OCI-LY7 (cell line): ENCODE data around the gene XPOT. TPM values are rescaled to one million over a fixed set of nuclear protein-coding genes. Genes with fewer than 3 reads are reported as not detected.

Source experiments
- BruUV-seq: library from RNA; stranded (reverse); fragments of 400-500 nt; replicated peaks from 2 replicates; lab custom pipeline; 2021; lab: Mats Ljungman, UMichigan
- CTCF ChIA-PET: fragments of 300-600 bp; sonication (Branson Sonifier 250); formaldehyde crosslinking; loops from one replicate; lab custom pipeline; 2022; ENCODE audit warnings: antibody characterized with exemption; ENCODE audit not compliant: unreplicated experiment; lab: Charles Lee
- POLR2A ChIA-PET: fragments of 300-600 bp; sonication (Branson Sonifier 250); formaldehyde crosslinking; loops from one replicate; lab custom pipeline; 2022; ENCODE audit warnings: antibody characterized with exemption; lab: Charles Lee
- DNase-seq: peaks from one replicate; pipeline ENCODE4 v3.0.0-alpha.2; 2015; ENCODE audit warnings: low spot score
- H2AFZ ChIP-seq: fragments of 200-600 bp; sonication (generic), shearing (Covaris generic); 2 replicates; pipeline ENCODE4 v1.6.1; 2014; ENCODE audit warnings: mild to moderate bottlenecking, antibody characterized with exemption, low read length, moderate library complexity
- H3K27ac ChIP-seq: fragments of 200-600 bp; sonication (generic); 2 replicates; pipeline ENCODE4 v1.5.1; 2014; ENCODE audit warnings: mixed run types, low read depth, mild to moderate bottlenecking, moderate library complexity, low read length, inconsistent platforms; ENCODE audit not compliant: poor library complexity, severe bottlenecking
- H3K36me3 ChIP-seq: fragments of 200-600 bp; sonication (generic); 2 replicates; pipeline ENCODE4 v1.6.1; 2014; ENCODE audit warnings: mild to moderate bottlenecking, antibody characterized with exemption, low read length, moderate library complexity, mixed read lengths; ENCODE audit not compliant: insufficient read depth
- H3K4me1 ChIP-seq: fragments of 200-600 bp; sonication (generic); 2 replicates; pipeline ENCODE4 v1.5.1; 2014; ENCODE audit warnings: mild to moderate bottlenecking, low read length; ENCODE audit not compliant: insufficient read depth, poor library complexity, severe bottlenecking
- H3K4me2 ChIP-seq: fragments of 200-600 bp; sonication (generic); 2 replicates; pipeline ENCODE4 v1.6.1; 2014; ENCODE audit warnings: mild to moderate bottlenecking, low read length
- H3K4me3 ChIP-seq: fragments of 200-600 bp; sonication (generic); 2 replicates; pipeline ENCODE4 v1.5.1; 2014; ENCODE audit warnings: mild to moderate bottlenecking, low read depth, low read length; ENCODE audit not compliant: poor library complexity, severe bottlenecking
- H3K79me2 ChIP-seq: fragments of 200-600 bp; sonication (generic); 2 replicates; pipeline ENCODE4 v1.6.1; 2016; ENCODE audit warnings: low read depth, mild to moderate bottlenecking, low read length, moderate library complexity, mixed read lengths; ENCODE audit not compliant: insufficient read depth
- H3K9me2 ChIP-seq: fragments of 200-600 bp; sonication (generic); 2 replicates; pipeline ENCODE4 v1.6.1; 2016; ENCODE audit warnings: mild to moderate bottlenecking, low read length, mixed read lengths; ENCODE audit not compliant: insufficient read depth
- H3K9me3 ChIP-seq: fragments of 200-600 bp; sonication (generic); 2 replicates; pipeline ENCODE4 v1.6.1; 2014; ENCODE audit warnings: mild to moderate bottlenecking, mixed run types, low read length, mixed read lengths
- H4K20me1 ChIP-seq: fragments of 200-600 bp; sonication (generic); 2 replicates; pipeline ENCODE4 v1.6.1; 2014; ENCODE audit warnings: mild to moderate bottlenecking, antibody characterized with exemption, low read length, moderate library complexity, mixed read lengths; ENCODE audit not compliant: insufficient read depth
- CTCF ChIP-seq: fragments of 200-600 bp; sonication (generic); conservative IDR thresholded peaks from 2 replicates; pipeline ENCODE4 v1.5.1; 2014; ENCODE audit warnings: mild to moderate bottlenecking, antibody characterized with exemption, low read length, moderate library complexity, mixed read lengths
- EZH2phosphoT487 ChIP-seq: fragments of 200-600 bp; sonication (generic); IDR thresholded peaks from 2 replicates; pipeline ENCODE4 v1.6.1; 2018; ENCODE audit warnings: low read depth, borderline replicate concordance, mild to moderate bottlenecking, mixed run types, antibody characterized with exemption, low read length, moderate library complexity, mixed read lengths
- intact Hi-C: fragments of 100-400 bp; cut with micrococcal nuclease; formaldehyde crosslinking; loops from one replicate; pipeline ENCODE4 v1.10.0; 2022; ENCODE audit not compliant: unreplicated experiment
- total RNA-seq, 2 experiments: library from RNA; depleted of rRNA in 1 of 2; stranded (reverse); fragments of >200 nt in 1 of 2; shearing (Covaris generic) in 1 of 2; gene quantifications; 2 replicates each; pipeline ENCODE4 v1.2.3, GENCODE V29; 2014 to 2022

Gene XPOT
- total RNA-seq, 2 experiments from 2014 or later = 101 to 210 TPM

DNA sequence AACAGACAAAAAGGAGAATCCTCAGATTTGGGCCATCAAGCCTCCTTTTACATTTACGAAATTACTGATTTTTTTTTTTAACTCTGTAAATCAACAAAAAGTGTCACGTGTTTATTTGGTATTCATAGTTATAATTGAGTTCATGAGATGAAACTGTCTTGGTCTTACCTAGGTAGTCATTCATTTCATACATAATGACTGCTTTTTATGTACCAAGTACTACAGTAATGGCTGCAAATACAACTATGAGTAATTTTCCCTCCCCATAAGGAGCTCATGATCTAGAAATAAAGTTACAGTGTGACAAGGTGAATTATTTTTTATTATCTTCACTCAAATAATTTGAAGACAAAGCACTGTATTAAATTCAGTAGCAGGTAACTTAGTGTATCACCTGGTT, 41.3 kb downstream of the XPOT start:
- TF ChIP-seq EZH2phosphoT487 (no peak), CTCF (no peak)
- intact Hi-C loops = no loop called here
- POLR2A ChIA-PET = interaction anchor here (0.7 to 1.1 kb wide), 2 partner anchors 22 to 434 kb away, joined by 4 read pairs; no protein-coding TSS in a partner anchor
- H3K4me2 ChIP-seq = no peak overlapping the region
- no peak for DNase-seq
- BruUV-seq = no TSS peak
- no peaks in the 10 kb centered on the region for H3K9me3 ChIP-seq
- H3K79me2 ChIP-seq = no peaks in the 10 kb centered on the region; the same call in 1 of the 2 replicates
- H2AFZ ChIP-seq = no peak overlapping the region
- CTCF ChIA-PET = no interaction called here
- H3K4me3 ChIP-seq = no peak overlapping the region
- H3K4me1 ChIP-seq = peaks cover 2% of the 10 kb centered on the region
- H3K36me3 ChIP-seq = peaks cover 94% of the 10 kb centered on the region
- no peaks in the 10 kb centered on the region for H4K20me1 ChIP-seq
- no peak overlapping the region for H3K27ac ChIP-seq
- H3K9me2 ChIP-seq = no peaks in the 10 kb centered on the region

DNA sequence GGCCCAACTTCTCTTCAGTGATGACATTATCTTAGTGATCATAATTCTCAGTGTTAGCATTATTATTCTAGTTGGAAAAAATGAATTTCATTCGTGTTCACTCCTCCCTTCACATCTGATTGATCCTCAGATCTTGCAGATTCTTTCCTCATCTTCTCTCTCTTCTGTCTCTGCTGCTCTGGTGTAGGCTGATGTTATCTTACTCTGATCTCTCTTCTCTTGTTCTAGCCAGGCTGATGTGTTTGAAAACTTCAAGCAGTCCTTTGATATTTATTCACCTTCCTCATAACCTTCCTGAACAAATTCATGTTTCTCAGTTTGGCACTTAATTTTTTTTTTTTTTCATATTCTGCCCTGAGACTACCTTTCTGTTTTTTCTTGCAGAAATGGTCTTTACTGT, 42.1 kb downstream of the XPOT start:
- no peak for TF ChIP-seq EZH2phosphoT487
- TF ChIP-seq CTCF = no peak
- Histone ChIP-seq H3K9me2 (no peaks in the 10 kb centered on the region), H3K4me2 (no peak overlapping the region), H3K36me3 (peaks cover 88% of the 10 kb centered on the region), H3K9me3 (no peaks in the 10 kb centered on the region), H3K4me3 (no peak overlapping the region), H3K27ac (no peak overlapping the region), H3K79me2 (no peaks in the 10 kb centered on the region; the same call in 1 of the 2 replicates), H3K4me1 (peaks cover 9% of the 10 kb centered on the region), H4K20me1 (no peaks in the 10 kb centered on the region), H2AFZ (no peak overlapping the region)
- DNase-seq = no peak
- intact Hi-C loops = no loop called here
- ChIA-PET POLR2A (no interaction called here), CTCF (no interaction called here)
- no TSS peak for BruUV-seq

DNA sequence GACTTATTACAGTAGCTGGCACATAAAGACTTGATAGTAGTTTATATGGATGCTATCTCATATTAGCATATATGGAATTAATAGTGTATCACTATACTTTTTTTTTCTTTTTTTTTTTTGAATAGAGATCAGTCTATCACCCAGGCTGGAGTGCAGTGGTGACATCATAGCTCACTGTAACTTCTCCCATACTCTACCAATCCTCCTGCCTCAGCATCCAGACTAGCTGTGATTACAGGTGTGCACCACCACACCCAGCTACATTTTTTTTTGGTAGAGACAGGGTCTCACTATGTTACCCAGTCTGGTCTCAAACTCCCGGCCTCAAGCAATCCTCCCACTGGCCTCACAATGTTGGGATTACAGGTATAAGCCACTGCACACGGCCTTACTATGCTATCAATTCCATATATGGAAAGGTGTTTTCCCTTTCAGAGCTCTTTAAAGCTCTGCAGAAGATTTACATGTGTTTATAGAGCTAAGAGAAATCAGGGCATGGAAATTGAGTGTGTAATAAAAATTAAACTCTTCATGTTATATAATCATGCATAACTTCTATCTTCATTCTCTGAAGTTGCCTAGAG, 46.0 kb downstream of the XPOT start:
- Histone ChIP-seq H4K20me1 (0 out of 2 replicates have a peak, but pooled peaks cover 3% of the 10 kb centered on the region), H3K79me2 (peaks cover 32% of the 10 kb centered on the region), H3K36me3 (peaks cover 52% of the 10 kb centered on the region), H3K4me1 (peaks cover 21% of the 10 kb centered on the region), H2AFZ (no peak overlapping the region), H3K9me3 (no peaks in the 10 kb centered on the region), H3K4me2 (peak overlapping the region; percentile 69), H3K9me2 (no peaks in the 10 kb centered on the region), H3K27ac (peak overlapping the region; percentile 70), H3K4me3 (no peak overlapping the region)
- intact Hi-C loops = no loop called here
- no TSS peak for BruUV-seq
- no peak for DNase-seq
- ChIA-PET POLR2A (interaction anchor here (0.6 to 2.2 kb wide), 5 partner anchors 9 to 530 kb away, joined by 3 to 10 read pairs (median 5); no protein-coding TSS in a partner anchor), CTCF (no interaction called here)
- TF ChIP-seq CTCF = no peak
- TF ChIP-seq EZH2phosphoT487 = no peak
